Measurements from ENCODE around the gene PNKD. TPM values are rescaled to one million over a fixed set of nuclear protein-coding genes. Genes with fewer than 3 reads are reported as not detected.

The PNKD gene
- total and polyA plus RNA-seq, 10 of the 15 experiments (the other 5 are each of a cell fraction or from before 2014, with no cell fraction given): 27.2 to 106 (median 61.3) TPM

GRCh38 chr2:218285604-218286003 is 15.3 kb downstream of the PNKD start:
- Histone ChIP-seq H3K36me3 (ENCODE audit: control insufficient read depth in 2 of 2, insufficient read depth in 2 of 2, low read length in 1 of 2) (peaks cover 0 to 5% of the 10 kb centered on the region in 2 experiments; a peak in 3 of 4 replicates), H2AFZ (ENCODE audit: control insufficient read depth, low read depth, low read length) (no peak overlapping the region), H3K4me1 (ENCODE audit: control insufficient read depth, insufficient read depth, low read length) (peaks cover 44% of the 10 kb centered on the region), H3K27ac (ENCODE audit: control insufficient read depth, insufficient read depth) (peak overlapping the region; percentile 95), H3K4me2 (ENCODE audit: control insufficient read depth, insufficient read depth) (peak overlapping the region; percentile 99), H3K9ac (ENCODE audit: control insufficient read depth, insufficient read depth, low read length) (peak overlapping the region; percentile 79), H3K9me3 (replicated peaks; ENCODE audit: control insufficient read depth, insufficient read depth, low read length) (no peaks in the 10 kb centered on the region), H3K27me3 (replicated peaks in 1 of 2; ENCODE audit: control insufficient read depth in 2 of 2, insufficient read depth in 2 of 2, low read length in 1 of 2) (no peaks in the 10 kb centered on the region), H3K4me3 (peak overlapping the region; percentile 64; the same call in 1 of the 2 replicates), H4K20me1 (ENCODE audit: control insufficient read depth, insufficient read depth) (no peaks in the 10 kb centered on the region), H3K79me2 (ENCODE audit: control insufficient read depth, insufficient read depth, low read length) (peaks cover 38% of the 10 kb centered on the region)
- ATAC-seq (no peak), FAIRE-seq (no peak), DNase-seq (ENCODE audit: low read depth, low spot score) (no peak)
- ChIA-PET SMC1A (ENCODE audit: uncharacterized antibody, unreplicated experiment) (interaction anchor here (0.6 to 9.5 kb wide), 11 partner anchors 10 to 180 kb away, joined by 3 to 194 read pairs (median 3); partner anchors contain the start of genes AAMP, CATIP and PNKD), RAD21 (ENCODE audit: unreplicated experiment) (interaction anchor here (1.0 to 7.2 kb wide), 4 partner anchors 12 to 114 kb away, joined by 3 to 141 read pairs (median 8); partner anchors contain the start of genes AAMP, CTDSP1 and PNKD), CTCF (interaction anchor here (1.2 to 7.4 kb wide), 4 partner anchors 10 to 71 kb away, joined by 4 to 154 read pairs (median 8); partner anchors contain the start of genes AAMP, CATIP and PNKD), POLR2A (interaction anchor here (0.6 to 3.1 kb wide), 6 partner anchors 10 to 691 kb away, joined by 3 to 84 read pairs (median 4); partner anchors contain the start of genes AAMP and PNKD)
- 35% methylated on average over 6 of the region's 6 CpGs for WGBS (ENCODE audit: insufficient coverage, insufficient replicate concordance, low lambda C conversion rate, missing lambda C conversion rate)
- BruUV-seq (replicated peaks): no TSS peak
- TF ChIP-seq CEBPZ (IDR thresholded peaks at IDR 0.05; ENCODE audit: low read depth, low read length) (no peak), IRF5 (IDR thresholded peaks at IDR 0.05; ENCODE audit: borderline replicate concordance) (no peak), ETV6 (conservative IDR thresholded peaks at IDR 0.05 in 1 of 2, IDR thresholded peaks at IDR 0.05 in 1 of 2; ENCODE audit: borderline replicate concordance in 1 of 2, low read depth in 1 of 2) (no peak)
- intact Hi-C loops (cut with micrococcal nuclease; ENCODE audit: unreplicated experiment) (loop anchor here (2.0 kb wide), 1 partner anchor 13 kb away; no protein-coding TSS in a partner anchor), in situ Hi-C loops (cut with MboI) (loop anchor here (25.0 kb wide), 1 partner anchor 102 kb away; the partner anchor contains the start of genes CTDSP1 and SLC11A1)
